ENCODE measurements around the gene RGS14.
A peak's percentile ranks its signal among the peaks of the same experiment; 100 is the strongest.
"Not testable (repeated sequence)": the region's sequence is repeated elsewhere in the genome, so short reads cannot be mapped to it uniquely, and the experiment has no call there.

The RGS14 gene

GRCh38 chr5:177396807-177397206 lies 39.1 kb downstream of the RGS14 start:
- no peak overlapping the region for H3K4me3 ChIP-seq (ENCODE audit: low read depth, low read length)

DNA sequence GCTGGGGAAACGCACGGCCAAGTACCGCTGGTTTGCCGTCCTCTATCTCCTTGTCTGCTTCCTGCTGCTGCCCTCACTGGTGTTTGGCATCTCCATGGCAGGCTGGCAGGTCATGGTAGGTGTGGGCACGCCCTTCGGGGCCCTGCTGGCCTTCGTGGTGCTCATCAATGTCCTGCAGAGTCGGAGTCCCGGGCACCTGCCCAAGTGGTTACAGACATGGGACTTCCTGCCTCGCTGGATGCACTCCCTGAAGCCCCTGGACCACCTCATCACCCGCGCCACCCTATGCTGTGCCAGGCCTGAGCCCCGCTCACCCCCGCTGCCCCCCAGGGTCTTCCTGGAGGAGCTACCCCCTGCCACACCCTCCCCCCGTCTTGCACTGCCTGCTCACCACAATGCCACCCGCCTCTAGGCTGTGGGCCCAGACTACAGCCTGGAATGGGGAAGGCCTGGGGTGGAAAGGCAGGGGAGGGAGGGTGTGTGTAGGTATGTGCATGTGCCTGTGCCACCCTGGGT lies 40.2 kb downstream of the RGS14 start:
- H3K4me3 ChIP-seq (ENCODE audit: low read depth, low read length) = no peak overlapping the region

DNA sequence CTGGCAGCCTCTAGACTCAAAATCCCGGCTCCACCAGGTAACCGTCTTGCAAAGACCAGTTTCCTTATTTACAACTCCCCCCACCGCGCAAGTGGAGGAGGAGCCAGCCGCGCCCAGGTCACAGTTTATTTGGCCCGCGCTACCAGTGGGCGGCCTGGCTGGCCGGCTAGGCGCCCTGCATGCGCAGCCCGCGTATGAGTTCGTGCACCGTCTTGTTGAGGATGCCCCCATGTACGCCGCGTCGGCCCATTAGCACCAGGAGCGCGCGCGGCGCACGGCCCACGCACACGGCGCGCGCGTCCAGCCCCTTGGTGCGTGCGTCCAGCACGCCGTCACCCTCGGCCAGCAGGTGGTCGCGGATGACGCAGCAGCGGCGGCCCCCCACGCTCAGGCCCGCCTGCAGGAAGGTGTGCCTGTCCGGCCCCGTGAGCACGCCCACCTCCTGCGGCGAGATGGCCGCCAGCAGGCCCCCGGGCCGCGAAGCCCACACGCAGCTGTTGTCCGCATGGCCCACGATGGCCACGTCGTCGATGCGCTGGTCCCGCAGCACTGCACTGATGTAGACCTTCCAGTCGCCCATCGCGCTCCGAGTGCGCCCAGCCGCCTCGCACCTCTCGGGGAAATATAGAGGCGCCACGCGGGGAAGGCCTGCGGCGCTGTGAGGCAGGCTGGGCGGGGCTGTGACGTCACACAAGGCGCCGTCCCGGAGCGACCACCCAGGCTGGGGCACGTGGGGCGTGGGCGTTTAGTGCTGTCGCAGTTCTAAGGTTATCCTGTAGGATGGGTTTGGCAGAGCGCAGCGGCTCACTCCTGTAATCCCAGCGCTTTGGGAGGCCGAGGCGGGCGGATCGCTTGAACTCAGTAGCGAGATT lies 42.5 kb downstream of the RGS14 start, which contains the start of gene PFN3:
PFN3 (minus strand) TSS at position 665 of the 872 bp plus-strand sequence; CDS start at position 580, 85 bp downstream.
- H3K4me3 ChIP-seq (ENCODE audit: low read depth, low read length) = no peak within 1 kb of the TSS

- no peak overlapping the region for H3K4me3 ChIP-seq (ENCODE audit: low read depth, low read length)
These were observed 44.7 kb downstream of the RGS14 start for GRCh38 chr5:177402271-177403043.

DNA sequence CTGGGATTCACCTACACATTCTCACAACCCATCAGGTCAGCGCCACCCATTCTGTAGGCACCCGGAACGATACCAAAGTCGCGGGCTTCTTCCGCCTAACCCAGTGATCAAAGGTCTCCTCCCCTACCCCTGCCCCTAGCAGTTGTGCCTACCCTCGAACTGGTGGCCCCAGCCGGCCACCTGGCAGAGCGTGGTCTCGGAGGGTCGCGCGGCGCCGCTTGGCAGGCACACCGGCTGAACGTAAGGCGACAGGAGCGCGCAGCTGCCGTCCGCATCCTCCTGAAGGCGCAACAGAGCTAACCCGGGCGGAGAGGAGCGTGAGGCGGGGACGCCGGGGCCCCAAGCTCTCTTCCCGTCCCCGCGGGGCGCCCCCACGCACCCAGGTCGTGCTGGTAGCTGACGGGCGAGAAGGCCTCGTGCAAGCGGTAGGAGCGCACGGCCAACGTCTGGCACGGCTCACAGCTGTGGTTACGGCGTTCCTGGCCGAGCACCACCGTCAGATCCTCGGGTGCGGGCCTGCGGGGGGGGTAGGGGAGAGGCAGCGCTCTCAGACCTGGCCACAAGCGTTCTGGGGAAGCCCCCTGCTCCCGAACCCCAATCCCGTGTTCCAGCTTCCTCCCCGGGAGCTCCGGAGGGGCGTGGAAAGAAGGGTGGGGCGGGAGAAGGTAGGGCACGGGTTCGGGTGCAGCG lies 45.5 kb downstream of the RGS14 start:
- peak overlapping the region; percentile 27 for H3K4me3 ChIP-seq (ENCODE audit: low read depth, low read length)

- peak overlapping the region; percentile 33 for H3K4me3 ChIP-seq (ENCODE audit: low read depth, low read length)
These were observed 46.3 kb downstream of the RGS14 start for GRCh38 chr5:177403792-177404640.

- H3K4me3 ChIP-seq (ENCODE audit: low read depth, low read length) = peak overlapping the region; percentile 33
These were observed 47.0 kb downstream of the RGS14 start for GRCh38 chr5:177404641-177405179.

DNA sequence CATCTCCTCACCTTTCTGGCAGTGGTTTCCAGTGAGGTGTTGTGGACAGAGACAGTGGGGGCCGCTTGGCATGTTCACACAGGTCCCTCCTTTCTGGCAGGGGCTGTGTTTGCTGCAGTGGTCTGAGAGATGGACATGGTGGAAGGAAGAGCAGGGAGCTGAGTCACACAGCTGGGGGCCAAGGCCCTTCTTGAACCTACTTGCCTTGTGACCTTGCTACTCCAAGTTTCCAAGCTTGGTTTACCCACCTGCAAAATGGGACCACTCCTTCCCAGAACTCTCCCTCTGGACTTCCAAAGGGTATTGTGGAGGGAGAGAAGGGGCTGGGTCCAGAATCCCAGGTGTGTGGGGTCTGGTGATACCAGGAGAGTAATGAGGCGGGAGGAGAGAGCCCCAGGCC lies 47.6 kb downstream of the RGS14 start:
- H3K4me3 ChIP-seq (ENCODE audit: low read depth, low read length) = no peak overlapping the region

GRCh38 chr5:177405805-177406204 lies 48.1 kb downstream of the RGS14 start:
- H3K4me3 ChIP-seq (ENCODE audit: low read depth, low read length) = no peak overlapping the region

DNA sequence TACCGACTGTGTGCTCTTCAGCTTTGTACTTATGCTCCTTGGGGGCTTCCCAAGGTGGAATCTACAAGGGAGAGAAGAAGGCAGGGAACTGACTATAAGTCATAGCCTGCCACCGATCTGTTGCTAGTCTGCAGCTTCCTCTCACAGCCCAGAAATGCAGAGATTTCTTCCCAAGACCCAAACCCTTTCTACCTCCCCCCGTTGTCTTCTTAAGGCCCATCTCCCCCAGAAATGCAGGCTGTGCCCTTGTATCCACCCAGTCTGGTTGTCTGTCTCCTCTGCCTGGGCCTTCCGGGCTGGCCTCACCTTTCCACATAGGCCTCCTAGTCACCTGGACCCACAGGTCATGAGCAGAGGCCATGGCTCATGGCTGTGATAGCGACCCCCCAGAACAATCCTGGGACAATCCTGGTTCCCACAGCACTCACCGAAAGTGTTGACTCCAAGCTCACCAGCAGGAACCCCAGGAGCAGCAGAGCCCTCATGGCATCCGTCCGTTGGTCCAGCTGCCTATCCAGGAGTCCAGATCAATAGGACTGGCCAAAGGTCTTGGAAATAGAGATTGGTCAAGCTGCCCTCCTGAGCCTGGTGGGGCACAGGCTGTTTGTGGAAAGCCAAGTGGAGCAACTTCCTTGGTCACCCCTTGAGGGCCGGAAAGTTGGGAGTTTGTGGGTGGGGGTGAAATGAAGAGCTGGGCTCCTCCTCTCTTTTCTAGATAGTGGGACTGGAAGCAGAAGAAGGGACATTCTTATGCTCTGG lies 51.5 kb downstream of the RGS14 start, which contains the start of gene F12:
F12 (minus strand) TSS at position 522 of the 759 bp plus-strand sequence; CDS start at position 485, 37 bp downstream.
- H3K4me3 ChIP-seq (ENCODE audit: low read depth, low read length) = no peak within 1 kb of the TSS

GRCh38 chr5:177410575-177410974 lies 52.9 kb downstream of the RGS14 start:
- no peak overlapping the region for H3K4me3 ChIP-seq (ENCODE audit: low read depth, low read length)

- no peak overlapping the region for H3K4me3 ChIP-seq (ENCODE audit: low read depth, low read length)
These were observed 55.0 kb downstream of the RGS14 start for GRCh38 chr5:177412603-177413233.

DNA sequence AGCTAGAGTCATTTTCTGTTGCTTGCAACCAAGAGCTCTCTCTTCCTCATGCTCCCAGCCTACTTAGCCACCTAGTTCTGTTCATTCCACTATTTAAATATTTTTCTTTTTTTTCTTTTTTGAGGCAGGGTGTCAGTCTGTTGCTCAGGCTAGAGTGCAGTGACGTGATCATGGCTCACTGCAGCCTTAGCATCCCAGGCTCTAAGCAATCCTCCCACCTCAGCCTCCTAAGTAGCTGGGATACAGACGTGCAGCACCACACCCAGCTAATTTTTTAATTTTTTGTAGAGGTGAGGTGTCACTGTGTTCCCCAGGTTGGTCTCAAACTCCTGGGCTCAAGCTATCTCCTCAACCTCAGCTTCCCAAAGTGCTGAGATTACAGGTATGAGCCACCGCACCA lies 56.8 kb downstream of the RGS14 start:
- H3K4me3 ChIP-seq (ENCODE audit: low read depth, low read length) = no peak overlapping the region

- not testable (repeated sequence) for H3K4me3 ChIP-seq (ENCODE audit: low read depth, low read length)
These were observed 59.4 kb downstream of the RGS14 start for GRCh38 chr5:177417081-177417480.

DNA sequence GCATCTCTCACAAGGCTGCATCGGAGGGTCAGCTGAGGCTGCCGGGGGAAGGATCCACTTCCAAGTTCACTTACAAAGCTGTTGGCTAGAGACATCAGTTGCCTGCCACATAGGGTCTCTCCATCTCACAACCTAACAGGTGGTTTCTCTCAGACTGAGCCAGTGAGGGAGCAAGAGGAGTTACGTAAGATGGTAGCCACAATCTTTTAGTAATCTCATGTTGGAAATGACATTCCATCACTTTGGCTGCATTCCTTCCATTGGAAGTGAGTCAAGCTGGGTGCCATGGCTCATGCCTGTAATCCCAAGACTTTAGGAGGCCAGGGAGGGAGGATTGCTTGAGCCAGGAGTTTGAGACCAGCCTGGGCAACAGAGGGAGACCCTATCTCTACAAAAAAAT lies 61.3 kb downstream of the RGS14 start:
- H3K4me3 ChIP-seq (ENCODE audit: low read depth, low read length) = no peak overlapping the region

DNA sequence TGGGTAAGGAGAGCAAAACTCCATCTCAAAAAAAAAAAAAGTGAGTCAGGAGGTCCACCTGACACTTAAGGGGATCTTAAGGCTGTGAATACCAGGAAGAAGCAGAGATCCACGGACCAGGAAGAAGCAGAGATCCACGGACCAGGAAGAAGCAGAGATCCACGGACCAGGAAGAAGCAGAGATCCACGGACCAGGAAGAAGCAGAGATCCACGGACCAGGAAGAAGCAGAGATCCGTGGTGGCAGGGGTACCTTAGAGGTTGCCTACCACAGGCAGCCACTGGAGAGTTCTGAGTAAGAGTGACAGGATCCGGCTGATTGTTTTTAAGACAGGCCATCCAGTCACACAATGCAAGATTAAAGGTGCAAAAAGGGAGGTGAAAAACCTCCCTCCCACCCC lies 62.7 kb downstream of the RGS14 start:
- H3K4me3 ChIP-seq (ENCODE audit: low read depth, low read length) = not testable (repeated sequence)

DNA sequence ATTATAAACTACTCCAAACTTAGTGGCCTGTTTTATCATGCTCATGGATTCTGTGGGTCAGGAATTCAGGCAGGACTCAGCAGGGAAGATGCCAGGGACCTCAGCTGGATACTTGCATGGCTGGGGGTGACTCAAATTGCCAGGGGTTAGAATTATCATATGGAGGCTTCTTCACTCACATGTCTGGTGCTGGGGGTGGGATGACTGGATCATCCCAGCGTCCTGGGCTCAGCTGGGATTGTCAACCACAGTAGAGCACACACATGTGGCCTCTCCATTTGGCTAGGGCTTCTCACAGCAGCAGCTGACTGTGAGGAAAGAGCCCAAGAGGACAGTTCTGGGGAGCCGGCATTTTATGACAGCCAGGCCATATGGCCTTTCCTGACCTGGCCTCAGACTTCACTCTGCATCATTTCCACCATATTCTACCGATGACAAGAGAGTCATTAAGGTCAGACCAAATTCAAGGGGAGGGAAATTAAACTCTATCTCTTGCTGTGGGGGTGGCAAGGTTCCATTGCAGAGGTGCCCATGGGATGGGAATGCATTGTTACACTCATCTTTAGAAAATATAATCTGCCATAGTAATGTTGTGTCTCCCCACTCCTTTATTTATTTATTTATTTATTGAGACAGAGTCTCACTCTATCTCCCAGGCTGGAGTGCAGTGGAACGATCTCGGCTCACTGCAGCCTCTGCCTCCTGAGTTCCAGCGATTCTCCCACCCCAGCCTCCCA lies 63.5 kb downstream of the RGS14 start:
- H3K4me3 ChIP-seq (ENCODE audit: low read depth, low read length) = no peak overlapping the region
